Breast epithelium (tissue), 3 donors: Measurements from ENCODE around the gene LIN28B.

Source experiments
- POLR2A ChIP-seq: fragments of 450-650 bp; IDR thresholded peaks from one replicate; pipeline ENCODE4 v1.6.1; 2016; ENCODE audit warnings: antibody characterized with exemption, mild to moderate bottlenecking, moderate library complexity
- TF ChIP-seq, protein P1 (sequence below), 3 donors: fragments of 450-650 bp; IDR thresholded peaks; one replicate each; pipeline ENCODE4 v1.5.1; 2016 to 2017; ENCODE audit warnings: antibody characterized with exemption in 3 of 3, mild to moderate bottlenecking in 3 of 3, moderate library complexity in 3 of 3

- TF ChIP-seq, protein P1, sequence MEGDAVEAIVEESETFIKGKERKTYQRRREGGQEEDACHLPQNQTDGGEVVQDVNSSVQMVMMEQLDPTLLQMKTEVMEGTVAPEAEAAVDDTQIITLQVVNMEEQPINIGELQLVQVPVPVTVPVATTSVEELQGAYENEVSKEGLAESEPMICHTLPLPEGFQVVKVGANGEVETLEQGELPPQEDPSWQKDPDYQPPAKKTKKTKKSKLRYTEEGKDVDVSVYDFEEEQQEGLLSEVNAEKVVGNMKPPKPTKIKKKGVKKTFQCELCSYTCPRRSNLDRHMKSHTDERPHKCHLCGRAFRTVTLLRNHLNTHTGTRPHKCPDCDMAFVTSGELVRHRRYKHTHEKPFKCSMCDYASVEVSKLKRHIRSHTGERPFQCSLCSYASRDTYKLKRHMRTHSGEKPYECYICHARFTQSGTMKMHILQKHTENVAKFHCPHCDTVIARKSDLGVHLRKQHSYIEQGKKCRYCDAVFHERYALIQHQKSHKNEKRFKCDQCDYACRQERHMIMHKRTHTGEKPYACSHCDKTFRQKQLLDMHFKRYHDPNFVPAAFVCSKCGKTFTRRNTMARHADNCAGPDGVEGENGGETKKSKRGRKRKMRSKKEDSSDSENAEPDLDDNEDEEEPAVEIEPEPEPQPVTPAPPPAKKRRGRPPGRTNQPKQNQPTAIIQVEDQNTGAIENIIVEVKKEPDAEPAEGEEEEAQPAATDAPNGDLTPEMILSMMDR (IDR thresholded peaks at IDR 0.05), result no peak
- TF ChIP-seq POLR2A, result no peak
These were observed 72.0 kb downstream of the LIN28B start for GRCh38 chr6:105028898-105029297.
